Ishikawa (cell line): Measurements from ENCODE around the gene PEAK1.

ENCODE experiments used
- EGR1 ChIP-seq: IDR thresholded peaks from 2 replicates; pipeline ENCODE4 v1.6.1; 2012
- FOXM1 ChIP-seq: IDR thresholded peaks from 2 replicates; pipeline ENCODE4 v1.6.1; 2012; ENCODE audit warnings: low read depth, borderline replicate concordance
- TAF1 ChIP-seq: IDR thresholded peaks from 2 replicates; pipeline ENCODE4 v1.6.1; 2012; ENCODE audit warnings: low read depth, mild to moderate bottlenecking
- TEAD4 ChIP-seq: IDR thresholded peaks from 2 replicates; pipeline ENCODE4 v1.6.1; 2012
- ZBTB7A ChIP-seq: IDR thresholded peaks from 2 replicates; pipeline ENCODE4 v1.6.1; 2012; ENCODE audit warnings: low read depth
- TF ChIP-seq, protein P1 (sequence below): IDR thresholded peaks from 2 replicates; pipeline ENCODE4 v1.6.1; 2012; ENCODE audit warnings: low read depth, mild to moderate bottlenecking

DNA sequence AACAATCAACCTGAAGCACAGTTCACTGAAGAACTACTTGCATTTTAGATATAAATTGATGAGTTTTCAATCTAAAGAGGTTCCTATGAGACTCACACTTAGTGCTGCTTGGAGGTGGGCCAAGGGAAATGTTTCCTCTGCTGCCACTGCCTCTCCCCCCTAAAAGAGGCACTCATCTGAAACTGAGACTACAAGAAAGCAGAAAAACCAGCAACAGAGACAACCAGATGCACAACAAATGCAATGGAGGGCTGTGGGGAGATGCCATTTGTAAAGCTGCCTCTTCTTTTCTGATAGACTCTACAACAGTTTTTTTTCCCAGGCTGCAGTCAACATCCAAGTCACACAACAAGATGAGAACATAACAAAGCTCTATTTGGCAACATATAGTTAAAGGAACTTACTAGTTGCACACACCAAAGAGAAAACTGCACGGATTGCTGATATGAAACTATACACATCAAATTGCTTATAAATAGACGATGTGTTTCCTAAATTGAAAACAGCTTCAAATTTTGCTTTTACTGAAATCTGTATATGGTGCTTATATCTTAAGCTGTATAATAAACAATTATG, 360.0 kb downstream of the PEAK1 start:
- TF ChIP-seq, protein P1, sequence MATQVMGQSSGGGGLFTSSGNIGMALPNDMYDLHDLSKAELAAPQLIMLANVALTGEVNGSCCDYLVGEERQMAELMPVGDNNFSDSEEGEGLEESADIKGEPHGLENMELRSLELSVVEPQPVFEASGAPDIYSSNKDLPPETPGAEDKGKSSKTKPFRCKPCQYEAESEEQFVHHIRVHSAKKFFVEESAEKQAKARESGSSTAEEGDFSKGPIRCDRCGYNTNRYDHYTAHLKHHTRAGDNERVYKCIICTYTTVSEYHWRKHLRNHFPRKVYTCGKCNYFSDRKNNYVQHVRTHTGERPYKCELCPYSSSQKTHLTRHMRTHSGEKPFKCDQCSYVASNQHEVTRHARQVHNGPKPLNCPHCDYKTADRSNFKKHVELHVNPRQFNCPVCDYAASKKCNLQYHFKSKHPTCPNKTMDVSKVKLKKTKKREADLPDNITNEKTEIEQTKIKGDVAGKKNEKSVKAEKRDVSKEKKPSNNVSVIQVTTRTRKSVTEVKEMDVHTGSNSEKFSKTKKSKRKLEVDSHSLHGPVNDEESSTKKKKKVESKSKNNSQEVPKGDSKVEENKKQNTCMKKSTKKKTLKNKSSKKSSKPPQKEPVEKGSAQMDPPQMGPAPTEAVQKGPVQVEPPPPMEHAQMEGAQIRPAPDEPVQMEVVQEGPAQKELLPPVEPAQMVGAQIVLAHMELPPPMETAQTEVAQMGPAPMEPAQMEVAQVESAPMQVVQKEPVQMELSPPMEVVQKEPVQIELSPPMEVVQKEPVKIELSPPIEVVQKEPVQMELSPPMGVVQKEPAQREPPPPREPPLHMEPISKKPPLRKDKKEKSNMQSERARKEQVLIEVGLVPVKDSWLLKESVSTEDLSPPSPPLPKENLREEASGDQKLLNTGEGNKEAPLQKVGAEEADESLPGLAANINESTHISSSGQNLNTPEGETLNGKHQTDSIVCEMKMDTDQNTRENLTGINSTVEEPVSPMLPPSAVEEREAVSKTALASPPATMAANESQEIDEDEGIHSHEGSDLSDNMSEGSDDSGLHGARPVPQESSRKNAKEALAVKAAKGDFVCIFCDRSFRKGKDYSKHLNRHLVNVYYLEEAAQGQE: no peak
- TF ChIP-seq ZBTB7A (no peak), TEAD4 (no peak), EGR1 (no peak), FOXM1 (no peak), TAF1 (no peak)
